HEK293T (cell line): ENCODE results near the gene RBFOX1.

Source experiments
- CTCF ChIA-PET: fragments of 350-600 bp; formaldehyde crosslinking; extraction: SDS; loops from one replicate; lab custom pipeline; 2021; ENCODE audit warnings: antibody characterized with exemption, inconsistent platforms; lab: Yijun Ruan, JAX
- POLR2A ChIA-PET: fragments of 350-600 bp; formaldehyde crosslinking; extraction: SDS; loops from one replicate; lab custom pipeline; 2020; ENCODE audit warnings: antibody characterized with exemption, inconsistent platforms; lab: Yijun Ruan, JAX
- DNase-seq: peaks from one replicate; pipeline ENCODE4 v3.0.0; 2012; ENCODE audit warnings: mixed read lengths; ENCODE audit errors: extremely low spot score
- ARNT ChIP-seq: fragments of 450-650 bp; IDR thresholded peaks from 2 replicates; pipeline ENCODE4 v1.6.1; 2017; ENCODE audit warnings: mild to moderate bottlenecking
- BHLHE40 ChIP-seq: fragments of 450-650 bp; IDR thresholded peaks from 2 replicates; pipeline ENCODE4 v1.6.1; 2016; ENCODE audit warnings: mild to moderate bottlenecking, moderate library complexity, borderline replicate concordance
- CTBP1 ChIP-seq: fragments of 450-650 bp; IDR thresholded peaks from 2 replicates; pipeline ENCODE4 v1.6.1; 2016; ENCODE audit warnings: borderline replicate concordance
- ELF4 ChIP-seq: fragments of 450-650 bp; IDR thresholded peaks from 2 replicates; pipeline ENCODE4 v1.6.1; 2017; ENCODE audit warnings: antibody characterized with exemption
- FOXA1 ChIP-seq: fragments of 450-650 bp; IDR thresholded peaks from 2 replicates; pipeline ENCODE4 v1.6.1; 2016; ENCODE audit warnings: mild to moderate bottlenecking
- FOXK2 ChIP-seq: fragments of 450-650 bp; IDR thresholded peaks from 2 replicates; pipeline ENCODE4 v1.6.1; 2016; ENCODE audit warnings: mild to moderate bottlenecking
- FOXM1 ChIP-seq: fragments of 450-650 bp; IDR thresholded peaks from 2 replicates; pipeline ENCODE4 v1.6.1; 2017; ENCODE audit warnings: mild to moderate bottlenecking, borderline replicate concordance
- HDGF ChIP-seq: fragments of 450-650 bp; IDR thresholded peaks from 2 replicates; pipeline ENCODE4 v1.6.1; 2017; ENCODE audit warnings: antibody characterized with exemption, borderline replicate concordance
- L3MBTL2 ChIP-seq: fragments of 450-650 bp; conservative IDR thresholded peaks from 2 replicates; pipeline ENCODE4 v1.6.1; 2016; ENCODE audit warnings: mild to moderate bottlenecking
- LEF1 ChIP-seq: fragments of 450-650 bp; IDR thresholded peaks from 2 replicates; pipeline ENCODE4 v1.6.1; 2017; ENCODE audit warnings: mild to moderate bottlenecking, borderline replicate concordance
- NFRKB ChIP-seq: fragments of 450-650 bp; IDR thresholded peaks from 2 replicates; pipeline ENCODE4 v1.6.1; 2016; ENCODE audit warnings: mild to moderate bottlenecking, moderate library complexity
- SP1 ChIP-seq: fragments of 450-650 bp; IDR thresholded peaks from 2 replicates; pipeline ENCODE4 v1.6.1; 2017
- SUZ12 ChIP-seq: fragments of 450-650 bp; IDR thresholded peaks from 2 replicates; pipeline ENCODE4 v1.6.1; 2016; ENCODE audit warnings: mild to moderate bottlenecking
- TARDBP ChIP-seq: fragments of 450-650 bp; IDR thresholded peaks from 2 replicates; pipeline ENCODE4 v1.6.1; 2016
- ZNF384 ChIP-seq: fragments of 450-650 bp; IDR thresholded peaks from 2 replicates; pipeline ENCODE4 v1.6.1; 2016
- TF ChIP-seq, protein P1 (sequence below): fragments of 450-650 bp; IDR thresholded peaks from 2 replicates; pipeline ENCODE4 v1.6.1; 2016

RBFOX1 gene

DNA sequence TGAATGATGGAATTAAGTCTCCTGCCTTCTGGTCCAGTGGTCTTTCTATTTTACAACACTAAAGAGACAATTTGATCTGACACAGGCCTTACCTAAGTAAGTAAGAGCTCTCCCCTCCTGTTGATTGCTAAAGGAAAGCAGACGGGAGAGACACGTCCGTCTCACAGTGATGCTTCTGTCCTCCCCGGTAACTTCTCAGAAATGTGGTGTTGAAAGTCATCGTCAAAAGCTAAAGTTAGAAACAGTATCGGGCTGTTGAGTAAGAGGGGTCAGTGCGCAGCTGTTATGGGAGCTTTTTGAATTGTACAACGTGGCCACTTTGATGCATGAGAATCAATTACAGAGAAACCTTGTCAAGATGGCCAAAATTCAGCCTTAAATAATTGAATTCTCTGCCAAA lies 1.9 kb upstream of the RBFOX1 start:
- ChIA-PET POLR2A (no interaction called here), CTCF (no interaction called here)
- no peak for DNase-seq
- TF ChIP-seq ELF4 (no peak), L3MBTL2 (no peak), FOXA1 (no peak), SP1 (no peak), NFRKB (no peak), LEF1 (no peak), ZNF384 (no peak), FOXM1 (no peak), SUZ12 (no peak), TARDBP (no peak), FOXK2 (no peak), ARNT (no peak), HDGF (no peak), CTBP1 (no peak), BHLHE40 (no peak)
- TF ChIP-seq, protein P1, sequence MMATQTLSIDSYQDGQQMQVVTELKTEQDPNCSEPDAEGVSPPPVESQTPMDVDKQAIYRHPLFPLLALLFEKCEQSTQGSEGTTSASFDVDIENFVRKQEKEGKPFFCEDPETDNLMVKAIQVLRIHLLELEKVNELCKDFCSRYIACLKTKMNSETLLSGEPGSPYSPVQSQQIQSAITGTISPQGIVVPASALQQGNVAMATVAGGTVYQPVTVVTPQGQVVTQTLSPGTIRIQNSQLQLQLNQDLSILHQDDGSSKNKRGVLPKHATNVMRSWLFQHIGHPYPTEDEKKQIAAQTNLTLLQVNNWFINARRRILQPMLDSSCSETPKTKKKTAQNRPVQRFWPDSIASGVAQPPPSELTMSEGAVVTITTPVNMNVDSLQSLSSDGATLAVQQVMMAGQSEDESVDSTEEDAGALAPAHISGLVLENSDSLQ = no peak

- no peak for DNase-seq
- ChIA-PET POLR2A (no interaction called here), CTCF (no interaction called here)
- no peak for TF ChIP-seq HDGF
- TF ChIP-seq TARDBP = no peak
- no peak for TF ChIP-seq BHLHE40
- no peak for TF ChIP-seq NFRKB
- TF ChIP-seq ZNF384 = no peak
- TF ChIP-seq ELF4 = no peak
- TF ChIP-seq, protein P1 = no peak
- TF ChIP-seq SP1 = no peak
- TF ChIP-seq CTBP1 = no peak
- TF ChIP-seq FOXM1 = no peak
- no peak for TF ChIP-seq SUZ12
Observed at GRCh38 chr16:7331997-7332396, 648 bp upstream of the RBFOX1 start.

DNA sequence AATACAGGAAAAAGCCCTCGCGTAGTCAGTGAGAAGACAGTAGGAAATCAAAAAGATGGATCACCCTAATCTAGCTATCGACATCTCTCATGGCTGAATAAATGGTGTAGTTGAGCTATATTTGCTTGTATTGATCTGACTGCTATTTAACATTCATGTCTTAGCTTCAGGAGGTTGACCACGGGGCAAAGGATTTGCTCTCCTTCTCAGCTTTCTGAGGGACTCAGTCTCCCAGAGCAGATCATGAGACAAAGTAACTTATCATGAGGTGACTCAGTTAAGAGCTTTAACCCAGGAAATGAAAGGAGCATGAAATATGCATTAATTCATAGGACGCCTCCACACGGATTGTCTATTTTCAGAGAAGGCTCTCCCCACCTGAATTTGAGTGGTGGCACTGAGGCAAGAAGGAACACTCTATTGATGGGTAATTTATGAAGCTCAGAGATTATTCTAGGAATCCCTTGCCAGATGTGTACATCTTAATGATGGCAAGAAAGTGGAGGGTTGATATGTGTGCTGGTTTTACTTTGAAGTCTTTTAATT lies 608 bp downstream of the RBFOX1 start:
- no peak for DNase-seq
- CTCF ChIA-PET = interaction anchor here (0.6 kb wide), 1 partner anchor 741 kb away, joined by 3 read pairs; no protein-coding TSS in a partner anchor

GRCh38 chr16:7334801-7335560 lies 2.3 kb downstream of the RBFOX1 start:
- no peak for TF ChIP-seq HDGF
- no peak for TF ChIP-seq CTBP1
- no peak for TF ChIP-seq NFRKB
- no peak for TF ChIP-seq FOXK2
- TF ChIP-seq FOXA1 = no peak
- TF ChIP-seq BHLHE40 = no peak
- TF ChIP-seq LEF1 = no peak
- no peak for TF ChIP-seq ARNT
- TF ChIP-seq L3MBTL2 = no peak
- no peak for TF ChIP-seq ZNF384
- no peak for TF ChIP-seq SUZ12
- TF ChIP-seq, protein P1 = no peak
- no peak for TF ChIP-seq ELF4
- TF ChIP-seq FOXM1 = no peak
- no peak for TF ChIP-seq TARDBP
- no peak for TF ChIP-seq SP1
- DNase-seq = no peak
- ChIA-PET CTCF (no interaction called here), POLR2A (no interaction called here)

More for the DNA sequence above, 608 bp downstream of the RBFOX1 start:
- TF ChIP-seq FOXK2 (no peak), NFRKB (no peak), LEF1 (no peak)
- POLR2A ChIA-PET = no interaction called here

- TF ChIP-seq FOXM1 (no peak), ZNF384 (no peak), BHLHE40 (no peak), TARDBP (no peak), FOXK2 (no peak), L3MBTL2 (no peak), ARNT (no peak), CTBP1 (no peak), SP1 (no peak), HDGF (no peak), SUZ12 (no peak), ELF4 (no peak), NFRKB (no peak), LEF1 (no peak), FOXA1 (no peak)
- TF ChIP-seq, protein P1 = no peak
- CTCF ChIA-PET = no interaction called here
- no peak for DNase-seq
- POLR2A ChIA-PET = no interaction called here
Observed at GRCh38 chr16:7335991-7336634, 3.5 kb downstream of the RBFOX1 start.
